Tibial nerve (tissue), 4 donors: Measurements from ENCODE around the gene OR56A4. TPM values are rescaled to one million over a fixed set of nuclear protein-coding genes. Genes with fewer than 3 reads are reported as not detected.

Experiments used
- DNase-seq, 2 donors: peaks; one replicate each; pipeline ENCODE4 v3.0.0-alpha.2; 2019; ENCODE audit warnings: low spot score in 2 of 2
- H3K27ac ChIP-seq, 4 donors: fragments of 200-600 bp; sonication (generic) in 3 of 4; one replicate each; pipeline ENCODE4 v1.5.1; 2017 to 2019; ENCODE audit warnings: mild to moderate bottlenecking in 1 of 4
- H3K27me3 ChIP-seq, 2 donors: fragments of 200-600 bp; sonication (generic) in 1 of 2; one replicate each; pipeline versions ENCODE4 v1.5.1 to v1.6.0; 2017 to 2019
- H3K36me3 ChIP-seq, 3 donors: fragments of 200-600 bp; sonication (generic); one replicate each; pipeline ENCODE4 v1.5.1; 2018 to 2019
- H3K4me1 ChIP-seq, 4 donors: fragments of 200-600 bp; sonication (generic) in 3 of 4; one replicate each; pipeline ENCODE4 v1.5.1; 2017 to 2019
- H3K4me3 ChIP-seq, 4 donors: fragments of 200-600 bp; sonication (generic) in 3 of 4; one replicate each; pipeline ENCODE4 v1.5.1; 2017 to 2019; ENCODE audit warnings: mild to moderate bottlenecking in 1 of 4, moderate library complexity in 1 of 4
- H3K9me3 ChIP-seq, 4 donors: fragments of 200-600 bp; sonication (generic) in 3 of 4; one replicate each; pipeline ENCODE4 v1.5.1; 2017 to 2019
- EP300 ChIP-seq, 2 donors: sonication (generic); formaldehyde crosslinking; IDR thresholded peaks; one replicate each; pipeline ENCODE4 v1.6.1; 2017; ENCODE audit warnings: antibody characterized with exemption in 2 of 2, mild to moderate bottlenecking in 1 of 2
- POLR2A ChIP-seq, 2 donors: fragments of 450-650 bp; IDR thresholded peaks; one replicate each; pipeline ENCODE4 v1.6.1; 2017; ENCODE audit warnings: antibody characterized with exemption in 2 of 2, mild to moderate bottlenecking in 2 of 2, moderate library complexity in 2 of 2
- WGBS, 2 donors: methylation state at CpG; one replicate each; pipeline ENCODE4 v1.1.5; 2018; 5-methylcytosine and 5-hydroxymethylcytosine counted together
- total RNA-seq, 4 donors: library from RNA; depleted of rRNA; stranded (reverse); fragments of >200 nt; gene quantifications; one replicate each; pipeline ENCODE4 v1.1.0, GENCODE V29; 2016
- TF ChIP-seq, protein P1 (sequence below), 5 experiments: fragments of 200-600 bp in 3 of 5; fragments of 450-650 bp in 2 of 5; sonication (generic) in 3 of 5; IDR thresholded peaks; one replicate each; pipeline ENCODE4 v1.5.1; 2016 to 2019; ENCODE audit warnings: antibody characterized with exemption in 5 of 5, mild to moderate bottlenecking in 3 of 5, moderate library complexity in 2 of 5

Gene OR56A4, protein sequence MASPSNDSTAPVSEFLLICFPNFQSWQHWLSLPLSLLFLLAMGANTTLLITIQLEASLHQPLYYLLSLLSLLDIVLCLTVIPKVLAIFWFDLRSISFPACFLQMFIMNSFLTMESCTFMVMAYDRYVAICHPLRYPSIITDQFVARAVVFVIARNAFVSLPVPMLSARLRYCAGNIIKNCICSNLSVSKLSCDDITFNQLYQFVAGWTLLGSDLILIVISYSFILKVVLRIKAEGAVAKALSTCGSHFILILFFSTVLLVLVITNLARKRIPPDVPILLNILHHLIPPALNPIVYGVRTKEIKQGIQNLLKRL
- not detected for total RNA-seq

DNA sequence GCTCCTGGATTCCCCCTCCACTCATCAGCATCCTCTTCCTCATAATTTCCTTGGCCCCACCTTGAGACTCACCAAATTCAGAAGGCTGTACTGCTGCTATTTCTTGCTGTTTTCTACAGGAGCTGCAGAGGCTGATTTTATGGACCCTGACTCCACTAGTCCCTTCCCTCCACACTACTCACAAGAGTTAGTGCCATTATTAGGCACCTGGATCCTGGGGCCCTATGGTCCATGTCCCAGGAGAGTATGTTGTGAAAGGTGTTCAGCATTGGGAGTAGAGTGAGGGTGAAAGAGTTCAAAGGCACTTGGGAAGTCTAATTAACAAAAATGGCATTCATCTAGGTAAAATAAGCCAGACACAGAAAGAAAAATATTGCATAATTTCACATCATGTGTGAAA lies at the start of gene OR56A4:
Gene OR56A4, minus strand, starts transcription at position 101 of the 400 bp plus-strand sequence. CDS start 3,954 bp downstream, outside the sequence.
- Histone ChIP-seq H3K9me3 (no peaks in the 10 kb centered on the region), H3K4me3 (no peak within 1 kb of the TSS), H3K4me1 (no peaks in the 10 kb centered on the region), H3K27ac (no peak within 1 kb of the TSS), H3K27me3 (no peaks in the 10 kb centered on the region), H3K36me3 (no peaks in the 10 kb centered on the region)
- TF ChIP-seq, protein P1, sequence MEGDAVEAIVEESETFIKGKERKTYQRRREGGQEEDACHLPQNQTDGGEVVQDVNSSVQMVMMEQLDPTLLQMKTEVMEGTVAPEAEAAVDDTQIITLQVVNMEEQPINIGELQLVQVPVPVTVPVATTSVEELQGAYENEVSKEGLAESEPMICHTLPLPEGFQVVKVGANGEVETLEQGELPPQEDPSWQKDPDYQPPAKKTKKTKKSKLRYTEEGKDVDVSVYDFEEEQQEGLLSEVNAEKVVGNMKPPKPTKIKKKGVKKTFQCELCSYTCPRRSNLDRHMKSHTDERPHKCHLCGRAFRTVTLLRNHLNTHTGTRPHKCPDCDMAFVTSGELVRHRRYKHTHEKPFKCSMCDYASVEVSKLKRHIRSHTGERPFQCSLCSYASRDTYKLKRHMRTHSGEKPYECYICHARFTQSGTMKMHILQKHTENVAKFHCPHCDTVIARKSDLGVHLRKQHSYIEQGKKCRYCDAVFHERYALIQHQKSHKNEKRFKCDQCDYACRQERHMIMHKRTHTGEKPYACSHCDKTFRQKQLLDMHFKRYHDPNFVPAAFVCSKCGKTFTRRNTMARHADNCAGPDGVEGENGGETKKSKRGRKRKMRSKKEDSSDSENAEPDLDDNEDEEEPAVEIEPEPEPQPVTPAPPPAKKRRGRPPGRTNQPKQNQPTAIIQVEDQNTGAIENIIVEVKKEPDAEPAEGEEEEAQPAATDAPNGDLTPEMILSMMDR (IDR thresholded peaks at IDR 0.05), result no peak
- TF ChIP-seq EP300 (IDR thresholded peaks at IDR 0.05), result no peak
- no peak for TF ChIP-seq POLR2A (IDR thresholded peaks at IDR 0.05)
- DNase-seq, result no peak

DNA sequence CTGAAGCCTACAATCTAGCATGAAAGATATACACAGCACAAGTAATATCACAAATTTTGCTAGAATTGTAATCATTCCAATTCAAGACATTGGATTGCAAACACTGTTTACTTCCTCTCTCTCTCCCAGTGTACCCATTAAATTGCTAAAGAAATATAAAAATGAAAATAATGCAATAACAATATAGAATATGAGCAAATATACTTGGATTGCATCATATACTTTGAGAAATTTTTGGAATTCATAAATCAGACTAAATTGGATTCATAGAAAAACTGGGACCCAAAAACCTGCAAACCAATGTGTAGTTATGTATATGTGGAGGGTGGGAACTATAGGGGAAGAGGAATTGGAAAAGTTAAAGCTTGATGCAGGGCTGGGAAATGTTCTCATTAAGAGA lies 48.8 kb upstream of the OR56A4 start:
- no peak overlapping the region for H3K27ac ChIP-seq
- DNase-seq, result no peak
- no peaks in the 10 kb centered on the region for H3K9me3 ChIP-seq
- no peaks in the 10 kb centered on the region for H3K27me3 ChIP-seq
- no peak overlapping the region for H3K4me3 ChIP-seq
- no peak for TF ChIP-seq EP300 (IDR thresholded peaks at IDR 0.05)
- TF ChIP-seq, protein P1 (IDR thresholded peaks at IDR 0.05), result no peak
- H3K4me1 ChIP-seq, result no peaks in the 10 kb centered on the region
- H3K36me3 ChIP-seq, result no peaks in the 10 kb centered on the region

DNA sequence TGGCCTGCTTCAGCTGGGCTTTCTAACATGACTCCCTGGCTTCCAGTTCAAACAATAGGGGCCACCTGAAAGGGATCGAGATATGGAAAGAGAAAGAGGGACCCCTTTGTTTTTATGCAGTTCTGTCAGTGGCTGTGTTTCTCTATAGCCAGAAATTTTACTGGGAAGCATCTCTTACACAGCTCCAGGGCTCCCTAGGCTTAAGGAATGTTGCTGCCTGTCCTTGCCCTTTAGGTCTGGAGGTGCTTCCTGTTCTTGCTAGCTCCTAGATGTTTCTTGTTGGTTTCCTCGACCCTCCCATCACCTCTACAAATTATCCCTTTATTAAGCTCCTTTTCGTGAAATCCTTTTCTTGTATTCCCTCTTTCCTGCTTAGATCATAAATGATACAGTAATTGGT lies 45.6 kb upstream of the OR56A4 start:
- DNase-seq, result no peak
- 56 to 58% methylated on average over 3 of the region's 3 CpGs for WGBS, 2 donors
- no peak overlapping the region for H3K4me3 ChIP-seq
- no peaks in the 10 kb centered on the region for H3K27me3 ChIP-seq
- TF ChIP-seq, protein P1 (IDR thresholded peaks at IDR 0.05), result no peak
- TF ChIP-seq EP300 (IDR thresholded peaks at IDR 0.05), result no peak
- TF ChIP-seq POLR2A (IDR thresholded peaks at IDR 0.05), result no peak
- no peaks in the 10 kb centered on the region for H3K36me3 ChIP-seq
- no peak overlapping the region for H3K27ac ChIP-seq
- no peaks in the 10 kb centered on the region for H3K9me3 ChIP-seq
- no peaks in the 10 kb centered on the region for H3K4me1 ChIP-seq

DNA sequence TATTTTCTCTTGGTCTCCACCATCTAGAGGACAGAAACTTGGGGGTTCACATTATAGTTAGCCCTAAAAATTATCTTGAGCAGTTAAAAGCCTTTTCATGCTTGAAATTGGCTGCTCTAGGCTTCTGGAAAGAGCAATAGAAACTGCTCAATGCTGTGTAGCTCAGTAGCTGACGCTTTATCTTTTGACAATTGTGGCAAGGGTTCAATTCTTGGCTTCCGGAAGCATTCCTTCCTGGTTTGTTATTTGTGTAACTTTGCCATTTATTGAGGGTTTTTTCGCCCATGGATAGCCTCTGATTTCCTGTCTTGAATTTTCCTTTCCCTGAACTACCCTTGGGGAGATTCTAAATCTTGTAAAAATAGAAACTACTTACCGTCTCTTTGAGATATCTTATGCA lies 34.1 kb upstream of the OR56A4 start:
- Histone ChIP-seq H3K9me3 (no peaks in the 10 kb centered on the region), H3K27ac (no peak overlapping the region), H3K27me3 (no peaks in the 10 kb centered on the region), H3K4me3 (no peak overlapping the region), H3K4me1 (no peaks in the 10 kb centered on the region), H3K36me3 (no peaks in the 10 kb centered on the region)
- TF ChIP-seq, protein P1 (IDR thresholded peaks at IDR 0.05), result no peak
- TF ChIP-seq EP300 (IDR thresholded peaks at IDR 0.05) (no peak), POLR2A (IDR thresholded peaks at IDR 0.05) (no peak)
- WGBS, 2 donors, result 19 to 34% methylated on average over 4 of the region's 4 CpGs
- no peak for DNase-seq

DNA sequence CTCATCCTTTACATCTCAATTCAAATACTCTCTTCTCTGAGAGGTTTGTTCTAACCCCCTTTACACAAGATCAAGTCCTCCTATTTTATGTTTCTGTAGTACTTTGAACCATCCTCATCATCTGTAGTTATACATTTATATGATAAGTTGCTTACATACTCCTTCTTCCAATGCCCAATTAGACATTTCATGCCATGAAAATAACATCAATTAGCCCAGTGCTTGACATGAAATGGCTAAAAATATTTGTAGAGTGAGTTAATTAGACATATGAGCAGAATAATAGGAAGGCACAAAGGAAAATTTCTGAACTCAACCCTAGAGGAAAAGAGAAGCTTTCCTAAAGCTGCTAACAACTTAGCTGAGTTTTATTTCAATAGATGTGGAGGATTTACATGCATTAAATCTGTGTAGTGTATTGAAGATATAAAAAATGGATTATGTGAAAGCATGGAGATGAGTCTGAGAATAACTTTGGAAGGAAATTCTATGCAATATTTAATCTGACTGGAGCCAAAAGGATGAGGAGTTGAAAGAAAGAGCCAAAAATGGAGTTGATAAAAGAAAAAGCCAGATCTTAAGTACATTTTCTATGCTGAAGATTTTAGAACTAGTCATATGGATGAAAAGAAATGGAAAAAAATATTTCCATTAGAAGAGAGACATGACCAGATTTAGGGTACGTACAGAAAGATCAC lies 24.1 kb upstream of the OR56A4 start, which contains the start of gene OR56A1:
Gene OR56A1, minus strand, starts transcription at position 51 of the 698 bp plus-strand sequence. CDS start 3,066 bp downstream, outside the sequence.
- Histone ChIP-seq H3K27me3 (no peaks in the 10 kb centered on the region), H3K4me1 (no peaks in the 10 kb centered on the region), H3K36me3 (no peaks in the 10 kb centered on the region), H3K27ac (no peak within 1 kb of the TSS), H3K4me3 (no peak within 1 kb of the TSS), H3K9me3 (no peaks in the 10 kb centered on the region)
- TF ChIP-seq EP300 (IDR thresholded peaks at IDR 0.05) (no peak), POLR2A (IDR thresholded peaks at IDR 0.05) (no peak)
- TF ChIP-seq, protein P1 (IDR thresholded peaks at IDR 0.05), result no peak
- 83 to 86% methylated on average over 1 of the region's 1 CpG for WGBS, 2 donors
- no peak for DNase-seq
